Brain pericyte (primary cell): ENCODE data around the gene SLC22A7.
"Not testable (repeated sequence)": the region's sequence is repeated elsewhere in the genome, so short reads cannot be mapped to it uniquely, and the experiment has no call there.

Experiments
- DNase-seq: peaks from one replicate; pipeline ENCODE4 v3.0.0-alpha.2; 2012; ENCODE audit warnings: low read depth, low spot score

The SLC22A7 gene

DNA sequence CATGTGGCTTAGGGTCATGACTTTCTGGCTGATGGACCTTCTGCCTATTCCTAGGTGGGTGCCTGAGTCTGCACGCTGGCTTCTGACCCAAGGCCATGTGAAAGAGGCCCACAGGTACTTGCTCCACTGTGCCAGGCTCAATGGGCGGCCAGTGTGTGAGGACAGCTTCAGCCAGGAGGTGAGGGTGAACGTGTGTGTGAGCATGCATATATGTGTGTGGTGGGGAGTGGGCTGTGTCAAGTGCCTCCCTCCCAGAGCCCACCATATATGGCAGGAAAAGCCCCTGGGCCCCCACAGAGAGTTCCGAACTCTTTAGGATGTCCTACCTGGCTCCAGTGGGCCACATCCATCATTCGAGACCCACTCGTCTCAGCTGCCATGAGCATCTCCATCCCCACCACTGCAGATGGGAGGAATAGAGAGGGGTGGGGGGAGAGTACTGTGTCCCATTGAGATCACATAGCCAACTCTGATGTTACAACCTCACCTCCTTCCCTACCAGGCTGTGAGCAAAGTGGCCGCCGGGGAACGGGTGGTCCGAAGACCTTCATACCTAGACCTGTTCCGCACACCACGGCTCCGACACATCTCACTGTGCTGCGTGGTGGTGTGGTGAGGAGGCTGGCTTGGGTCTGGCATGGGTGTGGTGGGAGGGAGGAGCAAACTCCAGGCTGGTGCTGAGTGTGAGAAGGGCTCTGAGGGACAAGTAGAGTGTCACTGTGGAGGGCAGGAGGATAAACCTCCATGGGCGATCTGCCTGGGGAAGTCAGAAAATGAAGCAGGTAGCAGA lies 3.2 kb downstream of the SLC22A7 start:
- DNase-seq = no peak

DNA sequence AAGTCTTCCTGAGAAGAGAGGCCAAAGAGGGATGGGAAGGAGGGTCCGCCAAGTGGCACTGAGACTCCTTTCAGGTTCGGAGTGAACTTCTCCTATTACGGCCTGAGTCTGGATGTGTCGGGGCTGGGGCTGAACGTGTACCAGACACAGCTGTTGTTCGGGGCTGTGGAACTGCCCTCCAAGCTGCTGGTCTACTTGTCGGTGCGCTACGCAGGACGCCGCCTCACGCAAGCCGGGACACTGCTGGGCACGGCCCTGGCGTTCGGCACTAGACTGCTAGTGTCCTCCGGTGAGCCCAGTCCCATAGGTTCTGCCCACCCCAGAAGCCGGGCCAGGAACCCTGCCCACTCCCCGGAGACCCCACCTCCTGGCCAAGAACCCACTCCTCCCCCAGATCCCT lies 4.1 kb downstream of the SLC22A7 start:
- DNase-seq = no peak

DNA sequence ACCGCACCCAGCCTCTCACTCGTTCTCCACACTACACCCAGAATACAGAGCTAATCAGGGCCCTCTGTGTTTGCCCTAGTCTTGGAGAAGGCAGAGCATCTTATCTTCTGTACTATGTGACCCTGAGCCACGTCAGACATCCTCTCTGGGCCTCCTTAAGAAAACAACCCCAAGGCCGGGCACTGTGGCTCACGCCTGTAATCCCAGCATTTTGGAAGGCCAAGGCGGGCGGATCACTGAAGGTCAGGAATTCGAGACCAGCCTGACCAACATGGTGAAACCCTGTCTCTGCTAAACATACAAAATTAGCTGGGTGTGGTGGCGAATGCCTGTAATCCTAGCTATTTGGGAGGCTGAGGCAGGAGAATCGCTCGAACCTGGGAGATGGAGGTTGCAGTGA lies 4.9 kb downstream of the SLC22A7 start:
- not testable (repeated sequence) for DNase-seq

DNA sequence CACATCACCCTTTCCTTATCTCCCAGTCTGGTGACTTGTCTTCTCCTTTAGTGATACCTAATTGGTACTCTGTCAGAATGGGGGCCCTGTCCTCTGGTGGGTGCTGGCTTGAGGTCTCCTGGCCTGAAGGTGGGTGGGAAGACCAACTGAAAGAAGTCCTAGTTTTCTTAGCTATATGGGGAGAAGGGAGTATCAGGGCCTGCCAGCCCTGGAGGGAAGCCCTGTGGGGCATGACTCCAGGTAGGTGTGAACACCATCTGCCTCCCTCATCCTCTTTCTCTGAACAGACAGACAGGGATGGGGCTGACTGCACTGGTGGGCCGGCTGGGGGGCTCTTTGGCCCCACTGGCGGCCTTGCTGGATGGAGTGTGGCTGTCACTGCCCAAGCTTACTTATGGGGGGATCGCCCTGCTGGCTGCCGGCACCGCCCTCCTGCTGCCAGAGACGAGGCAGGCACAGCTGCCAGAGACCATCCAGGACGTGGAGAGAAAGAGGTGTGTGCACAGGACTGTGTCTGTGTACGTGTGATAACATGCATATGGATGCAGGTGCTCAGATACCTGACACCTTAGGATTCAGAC lies 5.8 kb downstream of the SLC22A7 start:
- DNase-seq = no peak

DNA sequence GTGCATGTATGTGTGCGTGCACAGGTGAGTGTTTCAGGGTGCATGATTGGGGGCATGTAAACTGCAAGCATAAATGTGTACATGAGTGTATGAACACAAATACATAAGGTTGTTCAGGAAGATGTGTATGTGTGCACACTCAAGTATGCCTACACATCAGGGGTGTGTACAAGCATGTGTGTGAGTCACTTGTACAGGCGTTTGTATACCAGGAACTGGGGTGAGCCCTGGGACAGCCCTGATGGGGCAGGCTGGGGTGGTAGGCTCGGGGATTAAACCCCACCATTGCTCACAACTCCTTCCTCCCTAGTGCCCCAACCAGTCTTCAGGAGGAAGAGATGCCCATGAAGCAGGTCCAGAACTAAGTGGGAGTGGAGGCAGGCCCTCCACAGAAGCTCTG lies 6.3 kb downstream of the SLC22A7 start:
- DNase-seq = no peak

DNA sequence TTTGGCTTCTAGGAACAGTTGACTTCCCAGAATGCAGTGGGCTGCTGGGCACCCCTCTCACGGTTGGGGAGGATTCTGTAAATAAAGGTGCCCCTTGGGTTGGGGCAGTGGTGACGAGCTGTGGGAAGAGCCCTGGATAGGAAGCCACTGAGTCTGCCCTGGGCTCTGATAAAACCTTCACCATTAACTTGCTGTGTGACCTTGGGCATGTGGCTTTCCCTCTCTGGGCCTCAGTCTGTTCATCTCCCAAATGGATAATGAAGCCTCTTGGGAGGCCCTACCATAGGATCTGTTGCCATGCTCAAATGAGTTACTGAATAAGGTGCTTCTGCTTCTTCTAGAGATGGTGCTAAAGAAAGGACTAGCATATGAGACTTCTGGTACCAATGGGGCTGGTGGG lies 6.8 kb downstream of the SLC22A7 start:
- no peak for DNase-seq

DNA sequence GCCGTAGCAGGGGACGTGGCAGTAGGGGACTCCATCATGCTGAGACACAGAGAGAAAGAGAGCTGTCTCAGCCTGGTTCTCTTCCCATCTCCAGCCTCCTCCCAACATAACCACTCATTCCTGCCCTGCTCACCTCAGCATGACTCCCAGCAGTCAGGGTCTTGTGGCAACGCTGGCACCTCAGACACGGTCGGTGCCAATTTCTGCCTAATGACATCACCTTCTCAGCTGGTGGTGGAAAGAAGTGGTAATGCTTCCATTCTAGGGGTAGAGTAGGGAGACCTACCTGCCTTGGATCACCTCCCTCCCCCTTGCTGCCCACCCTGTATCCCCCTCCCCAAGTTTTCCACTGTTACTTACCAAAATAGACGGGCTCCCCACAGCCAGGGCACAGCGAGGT lies 8.0 kb downstream of the SLC22A7 start:
- DNase-seq = no peak

DNA sequence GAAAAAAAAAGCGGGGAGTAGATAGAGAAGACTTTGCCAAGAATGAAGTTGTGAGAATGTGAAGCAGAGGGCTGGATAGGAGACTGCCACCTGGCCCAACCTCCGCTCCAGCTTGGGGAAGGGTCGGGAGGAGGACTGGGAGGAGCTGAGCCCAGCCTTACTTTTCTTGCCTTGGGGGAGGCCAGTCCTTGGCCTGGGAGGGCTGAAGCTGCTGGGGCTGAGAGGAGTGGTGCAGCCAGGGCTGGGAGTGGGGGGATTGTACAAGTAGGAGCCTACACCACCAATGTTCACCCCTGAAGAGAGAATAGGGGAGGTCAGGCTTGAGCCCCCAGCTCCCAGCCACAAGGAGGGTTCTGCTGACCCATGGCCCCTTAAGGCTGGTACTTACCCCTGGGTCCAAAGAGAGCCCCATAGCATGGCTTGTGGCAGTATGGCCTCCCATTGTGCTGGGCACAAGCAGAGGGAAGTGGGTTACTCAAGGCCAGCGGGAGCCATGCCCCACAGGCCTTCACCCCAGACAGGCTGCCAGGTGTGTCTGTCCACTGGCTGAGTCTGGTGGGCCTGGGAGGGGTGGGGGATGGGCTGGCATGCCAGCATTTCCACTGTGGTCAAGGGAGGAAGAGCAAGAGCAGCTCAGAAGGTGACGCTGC lies 9.5 kb downstream of the SLC22A7 start:
- DNase-seq = no peak

DNA sequence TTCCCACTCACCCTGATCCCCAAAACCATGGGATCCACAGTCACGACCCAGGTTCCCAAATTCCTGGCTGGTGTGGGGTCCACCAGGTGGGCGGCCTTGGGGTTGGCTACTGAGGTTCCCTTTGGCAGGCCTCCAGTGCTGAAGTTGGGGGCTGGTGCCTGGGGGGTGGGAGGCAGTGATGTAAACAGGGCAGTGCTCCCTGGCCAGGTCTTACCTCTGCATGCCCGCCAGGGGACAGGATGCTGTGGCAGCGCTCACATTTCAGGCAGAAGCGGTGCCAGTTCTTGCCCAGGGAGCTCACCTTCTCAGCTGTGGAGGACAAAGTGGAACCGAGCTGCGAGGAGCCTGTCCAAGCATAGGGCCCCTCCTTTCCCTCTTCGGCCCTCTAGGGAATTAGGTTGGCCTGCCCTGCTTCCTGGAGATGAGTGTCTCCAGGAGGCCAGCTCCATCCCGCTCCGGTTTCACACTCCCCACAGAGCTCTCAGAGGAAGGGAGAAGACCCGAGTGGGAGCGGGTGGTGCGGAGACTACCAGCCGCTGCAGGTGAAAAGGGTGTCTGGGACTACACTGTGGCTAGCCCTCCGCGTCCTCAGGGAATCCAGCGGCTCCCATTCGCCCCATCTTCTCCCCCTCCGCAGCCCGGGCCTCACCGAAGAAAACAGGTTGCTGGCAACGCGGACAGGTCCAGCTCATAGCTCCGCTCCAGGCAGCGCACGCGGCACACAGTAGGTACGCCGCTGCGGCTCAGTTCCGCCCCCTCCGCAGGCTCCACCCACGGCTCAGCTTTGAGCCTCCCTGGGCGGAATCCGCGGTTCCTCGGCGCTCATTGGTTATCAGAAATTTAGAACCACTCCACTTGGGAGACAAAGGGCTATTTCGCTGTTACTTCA lies 10.3 kb downstream of the SLC22A7 start, which contains the start of gene CRIP3:
Gene CRIP3 (minus strand): TSS at position 726 of the 889 bp plus-strand sequence. CDS start 34 bp downstream, at position 692.
- DNase-seq = no peak

DNA sequence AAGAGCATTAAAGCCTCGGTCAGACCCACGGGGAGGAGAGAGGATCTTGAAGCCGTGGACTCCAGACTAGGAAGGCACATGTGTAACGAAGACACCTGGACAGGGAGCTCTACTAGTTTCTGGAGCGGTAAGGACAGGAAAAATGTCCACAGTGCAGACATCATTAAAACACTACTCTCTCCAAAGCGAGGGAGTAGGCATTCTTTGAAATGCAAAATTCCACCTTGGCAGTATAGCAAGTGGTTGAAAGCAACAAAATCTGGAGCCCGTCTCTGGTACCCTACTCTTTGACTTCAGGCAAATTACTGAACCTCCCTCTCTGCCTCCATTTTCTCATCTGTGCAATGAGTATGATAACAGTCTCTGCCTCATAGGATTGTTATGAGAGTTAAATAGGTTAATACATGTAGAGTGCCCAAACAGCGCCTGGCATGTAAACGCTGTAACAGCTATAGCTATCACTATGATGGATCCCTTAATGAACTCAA lies 11.0 kb downstream of the SLC22A7 start:
- no peak for DNase-seq

DNA sequence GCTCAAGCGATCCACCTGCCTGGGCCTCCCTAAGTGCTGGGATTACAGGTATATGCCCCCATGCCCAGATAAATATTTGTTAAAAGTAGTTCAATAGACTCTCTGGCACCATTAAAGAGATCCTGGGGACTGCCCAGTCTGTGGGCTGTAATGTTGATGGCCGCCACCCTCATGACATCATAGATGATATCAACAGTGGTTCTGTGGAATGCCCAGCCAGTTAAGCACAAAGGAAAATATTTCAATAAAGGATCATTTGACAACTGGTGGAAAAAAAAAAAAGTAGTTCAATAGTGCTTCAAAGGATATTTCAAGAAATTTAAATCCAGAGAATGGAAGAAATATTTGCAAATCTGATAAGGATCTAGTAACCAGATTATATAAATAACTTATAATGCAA lies 12.1 kb downstream of the SLC22A7 start:
- DNase-seq = no peak

DNA sequence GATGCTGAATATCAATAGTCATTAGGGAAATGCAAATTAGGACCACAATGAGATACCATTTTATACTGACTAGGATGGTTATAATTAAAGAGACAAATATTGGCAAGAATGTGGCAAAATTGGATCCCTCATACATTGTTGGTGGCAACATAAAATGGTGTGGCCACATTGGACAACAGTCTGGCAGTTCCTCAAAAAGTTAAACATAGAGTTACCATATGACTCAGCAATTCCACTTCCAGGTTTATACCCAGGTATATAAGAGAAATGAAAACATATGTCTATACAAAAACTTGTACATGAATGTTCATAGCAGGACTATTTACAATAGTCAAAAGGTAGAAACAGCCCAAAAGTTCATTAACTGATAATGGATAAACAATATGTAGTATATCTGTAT lies 12.6 kb downstream of the SLC22A7 start:
- DNase-seq = no peak

DNA sequence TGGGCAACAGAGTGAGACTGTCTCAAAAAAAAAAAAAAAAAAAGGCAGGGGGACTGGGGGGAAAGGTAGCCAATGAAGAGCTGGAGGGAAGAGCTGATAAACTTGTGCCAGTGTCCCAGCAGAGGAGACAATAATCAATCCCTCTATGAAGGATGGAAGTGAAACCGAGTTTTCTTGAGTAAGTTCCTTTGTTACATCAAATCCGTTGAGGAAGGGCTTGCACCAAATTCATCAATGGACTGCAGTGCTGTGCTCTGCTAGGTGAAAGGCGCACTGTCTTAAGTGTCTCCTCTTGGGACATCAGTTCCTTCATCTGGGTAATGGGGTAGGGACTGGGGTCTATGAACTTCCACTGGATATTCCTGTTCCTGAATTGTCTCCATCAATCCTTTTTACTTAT lies 13.6 kb downstream of the SLC22A7 start:
- DNase-seq = no peak

DNA sequence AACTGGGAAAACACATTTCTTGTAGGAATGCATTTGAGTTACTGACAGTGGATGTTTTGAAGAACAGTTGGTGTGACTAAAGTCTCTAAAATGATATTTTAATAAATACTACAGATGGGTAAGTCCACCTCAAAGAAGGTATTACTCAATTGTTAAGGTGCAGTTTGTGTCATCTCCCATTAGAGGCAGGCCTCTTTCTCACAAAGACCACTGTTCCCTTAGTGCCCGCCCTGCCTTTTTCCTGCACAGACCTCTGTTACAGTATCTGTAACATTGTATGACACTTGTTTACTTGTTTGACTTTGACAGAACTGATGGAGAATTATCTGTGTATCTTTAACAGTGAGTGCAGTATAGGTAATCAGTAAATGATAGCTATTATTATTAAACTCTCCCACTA lies 15.8 kb downstream of the SLC22A7 start:
- DNase-seq = no peak

DNA sequence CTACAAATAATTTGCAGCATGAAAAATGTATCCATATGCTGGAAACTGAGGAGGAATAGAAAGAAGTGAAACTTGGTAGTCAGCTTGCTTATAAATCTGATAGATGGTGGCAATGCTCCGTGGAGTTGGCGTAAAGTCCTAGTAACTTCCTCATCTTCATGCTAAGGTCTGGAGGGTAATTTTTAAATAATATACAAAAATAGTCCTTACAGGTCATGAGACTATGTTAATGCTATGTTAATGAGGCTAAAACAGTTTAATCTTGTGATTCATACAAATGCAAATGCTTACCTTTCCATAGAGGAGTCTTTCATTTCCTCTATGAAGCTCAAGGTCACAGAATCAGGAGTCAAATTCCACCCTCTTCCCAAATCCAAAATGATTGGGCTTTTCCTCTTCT lies 20.0 kb downstream of the SLC22A7 start:
- no peak for DNase-seq

DNA sequence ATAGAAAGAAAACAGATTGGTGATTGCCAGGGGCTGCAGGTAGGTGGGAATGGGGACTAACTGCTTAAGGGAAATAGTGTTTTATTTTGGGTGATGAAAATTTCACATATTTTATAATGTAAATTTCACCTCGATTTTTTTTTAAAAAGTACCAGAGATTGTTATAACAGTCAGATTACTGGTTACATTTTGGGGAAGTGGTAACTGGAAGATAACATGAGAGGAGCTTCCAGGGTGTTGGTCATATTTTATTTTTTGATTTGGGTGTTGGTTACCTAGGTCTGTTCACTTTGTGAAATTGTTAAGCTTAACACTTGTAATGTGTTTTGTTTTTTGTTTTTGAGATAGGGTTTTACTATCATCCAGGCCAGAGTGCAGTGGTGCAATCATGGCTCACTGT lies 27.8 kb downstream of the SLC22A7 start:
- no peak for DNase-seq

DNA sequence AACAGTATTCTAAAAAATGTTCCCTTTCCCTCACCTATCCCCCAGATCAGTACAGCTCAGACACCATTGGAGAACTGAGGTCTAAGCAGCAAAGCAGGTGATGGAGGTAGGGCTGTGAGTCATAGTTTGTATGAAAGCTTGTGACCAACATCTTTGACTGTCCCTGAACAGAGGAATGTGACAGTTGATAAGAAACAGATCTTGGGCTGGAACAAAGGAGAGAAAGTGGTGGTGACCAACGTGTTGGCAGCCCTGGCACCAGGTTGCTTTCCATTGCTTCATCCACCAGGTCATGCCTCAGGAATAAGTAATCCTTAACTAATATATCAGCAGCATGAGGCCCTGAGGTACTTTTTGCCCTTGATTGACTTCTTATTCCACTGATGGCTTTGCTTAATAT lies 30.5 kb downstream of the SLC22A7 start:
- DNase-seq = no peak

DNA sequence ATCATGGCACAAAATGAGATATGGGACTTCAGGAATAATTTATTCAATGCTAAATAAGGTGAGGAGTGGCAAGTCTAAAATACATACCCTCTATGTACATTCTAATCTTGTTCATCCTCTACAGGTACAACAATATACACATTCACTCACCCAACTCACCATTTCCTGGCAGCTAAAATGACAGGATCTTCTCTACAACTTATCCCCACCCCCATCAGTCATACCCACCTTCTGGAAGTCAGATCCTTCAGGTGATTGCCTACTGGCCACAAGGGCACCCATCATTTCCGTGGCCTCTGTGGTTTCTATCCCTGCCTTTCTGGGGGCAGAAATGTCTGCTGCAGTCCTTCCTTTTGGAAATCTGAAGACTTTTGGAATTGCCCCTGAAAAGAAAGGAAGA lies 33.4 kb downstream of the SLC22A7 start:
- no peak for DNase-seq

DNA sequence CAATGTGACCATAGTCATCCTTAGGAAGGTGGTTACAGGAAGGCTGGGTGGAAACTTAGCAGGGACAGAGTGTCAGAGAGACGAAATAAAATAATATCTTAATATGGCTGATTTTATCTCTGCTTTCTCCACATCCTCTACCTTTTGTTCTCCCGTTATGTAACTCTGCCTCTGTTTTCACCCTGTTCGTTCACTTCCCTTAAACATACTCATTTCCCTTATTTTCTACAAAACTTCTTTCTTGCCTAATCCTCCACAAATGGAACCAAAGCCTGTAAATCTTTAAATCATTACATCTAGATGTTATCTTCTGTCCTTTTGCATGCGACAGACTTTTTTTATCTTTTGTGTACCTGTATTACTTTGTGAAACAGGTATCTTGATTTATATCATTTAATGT lies 33.8 kb downstream of the SLC22A7 start:
- DNase-seq = no peak

DNA sequence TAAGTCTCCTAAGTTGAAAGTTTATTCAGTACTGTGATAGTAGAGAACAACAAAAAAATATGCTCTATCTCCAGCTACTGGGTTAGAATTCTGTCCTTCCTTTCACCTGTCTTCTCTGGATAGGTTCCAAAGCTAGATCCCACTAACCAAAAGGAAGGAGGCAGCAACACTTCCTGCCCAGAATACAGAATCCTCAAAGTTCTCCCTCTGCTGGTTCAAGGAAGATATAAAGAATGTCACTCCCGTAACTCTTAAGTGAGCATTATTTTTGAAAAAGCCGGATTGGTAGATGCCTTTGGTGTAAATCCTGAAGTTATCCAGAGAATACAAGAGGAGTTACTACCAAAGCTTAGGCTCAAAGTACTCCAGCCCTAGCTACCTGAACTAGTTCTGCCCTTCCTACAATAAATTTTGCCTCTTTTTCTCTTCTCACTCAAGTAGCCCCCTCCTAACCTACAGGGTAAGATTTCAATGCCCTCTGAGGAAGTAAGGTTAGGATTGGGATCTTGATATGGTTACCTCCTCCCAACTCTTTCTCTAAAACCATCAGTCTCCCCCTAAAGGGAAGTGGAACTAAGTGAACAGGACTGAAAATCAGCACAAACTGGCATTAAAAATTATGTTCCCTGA lies 36.5 kb downstream of the SLC22A7 start:
- DNase-seq = no peak

DNA sequence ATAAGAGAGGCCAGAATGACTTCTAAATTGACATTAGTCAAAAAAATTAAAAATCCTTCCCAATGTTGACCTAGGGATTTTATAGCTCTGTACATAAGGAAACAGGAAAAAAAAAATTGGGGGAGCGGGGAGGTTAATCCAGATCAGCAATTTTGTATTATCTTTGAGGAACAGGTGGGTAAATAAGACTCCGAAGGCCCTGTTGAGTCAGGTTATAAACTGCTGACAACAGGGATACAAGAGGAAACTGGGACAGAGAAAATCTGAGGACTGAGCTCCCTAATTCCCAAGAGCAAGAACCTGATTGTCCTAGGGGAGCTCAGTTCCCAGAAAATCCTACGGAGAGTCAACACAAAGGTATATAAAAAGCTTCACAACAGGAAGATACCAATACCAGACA lies 37.4 kb downstream of the SLC22A7 start:
- DNase-seq = no peak
